HepG2 (cell line): ENCODE results near the gene KDR. TPM values are rescaled to one million over a fixed set of nuclear protein-coding genes. Genes with fewer than 3 reads are reported as not detected.

Experiments used
- ATAC-seq: fragments of 200-7000 bp; cut with Tn5 transposase; 3 replicates; pipeline ENCODE4 v1.9.1; 2020; ENCODE audit warnings: mild to moderate bottlenecking, moderate library complexity
- BruUV-seq: library from RNA; stranded (reverse); fragments of 400-500 nt; replicated peaks from 2 replicates; lab custom pipeline; 2021; lab: Mats Ljungman, UMichigan
- CTCF ChIA-PET: fragments of 300-600 bp; formaldehyde crosslinking; extraction: SDS; loops from one replicate; lab custom pipeline; 2021; ENCODE audit warnings: low total read pairs, inconsistent platforms, low intra/inter-chr PET ratio; lab: Yijun Ruan, JAX
- POLR2A ChIA-PET: fragments of 350-600 bp; sonication (Branson Sonifier 250); formaldehyde crosslinking; loops from one replicate; lab custom pipeline; 2020; ENCODE audit warnings: antibody characterized with exemption, inconsistent platforms; lab: Yijun Ruan, JAX
- DNase-seq: peaks from one replicate; pipeline ENCODE4 v3.0.0-alpha.2; 2015; ENCODE audit warnings: low spot score
- FAIRE-seq: peaks from 3 replicates; lab custom pipeline; 2011; peaks lifted over from hg19 to GRCh38; lab: Jason Lieb, UNC
- H2AFZ ChIP-seq: one replicate; pipeline ENCODE4 v1.6.1; 2011; ENCODE audit warnings: low read length, inconsistent platforms
- H3K27ac ChIP-seq: fragments of 300-600 bp; 3 replicates; pipeline ENCODE4 v1.8.0; 2011; ENCODE audit warnings: mixed run types, mild to moderate bottlenecking, mixed read lengths, low read length, inconsistent platforms; ENCODE audit not compliant: insufficient read depth; ENCODE audit errors: extremely low read length
- H3K27me3 ChIP-seq, 2 experiments: fragments of 200-600 bp in 1 of 2; 2 replicates in 1 of 2; 3 replicates in 1 of 2; pipeline versions ENCODE4 v1.6.0 to v1.8.0; 2011; ENCODE audit warnings: low read length in 2 of 2, mild to moderate bottlenecking in 2 of 2, moderate library complexity in 2 of 2, inconsistent platforms in 1 of 2; ENCODE audit not compliant: insufficient read depth in 2 of 2, control insufficient read depth in 1 of 2
- H3K36me3 ChIP-seq, 2 experiments: fragments of 200-600 bp in 1 of 2; replicated peaks in 1 of 2; 2 replicates in 1 of 2; 3 replicates in 1 of 2; pipeline versions ENCODE4 v1.5.1 to v1.8.0; 2011; ENCODE audit warnings: low read length in 2 of 2, inconsistent platforms in 1 of 2; ENCODE audit not compliant: insufficient read depth in 2 of 2, control insufficient read depth in 1 of 2
- H3K4me1 ChIP-seq: 2 replicates; pipeline ENCODE4 v1.5.1; 2012; ENCODE audit warnings: low read length, inconsistent platforms; ENCODE audit not compliant: insufficient read depth
- H3K4me2 ChIP-seq: 2 replicates; pipeline ENCODE4 v1.6.0; 2011; ENCODE audit warnings: low read depth, low read length, inconsistent platforms
- H3K4me3 ChIP-seq, 3 experiments: fragments of 200-600 bp in 1 of 3; sonication (generic), shearing (Covaris generic) in 1 of 3; replicated peaks in 1 of 3; 2 replicates each; pipeline ENCODE4 v1.5.1; 2011 to 2016; ENCODE audit warnings: low read length in 3 of 3, inconsistent platforms in 2 of 3, low read depth in 2 of 3, mild to moderate bottlenecking in 2 of 3, control low read depth in 1 of 3, mixed read lengths in 1 of 3; ENCODE audit not compliant: insufficient read depth in 1 of 3
- H3K79me2 ChIP-seq: one replicate; pipeline ENCODE4 v1.6.1; 2011; ENCODE audit warnings: low read length, inconsistent platforms; ENCODE audit not compliant: insufficient read depth
- H3K9ac ChIP-seq: 2 replicates; pipeline ENCODE4 v1.6.0; 2011; ENCODE audit warnings: mild to moderate bottlenecking, low read depth, low read length, inconsistent platforms; ENCODE audit not compliant: insufficient read depth
- H3K9me3 ChIP-seq: 2 replicates; pipeline ENCODE4 v1.5.1; 2012; ENCODE audit warnings: mild to moderate bottlenecking, low read length
- H4K20me1 ChIP-seq: 2 replicates; pipeline ENCODE4 v1.6.0; 2011; ENCODE audit warnings: inconsistent platforms, mild to moderate bottlenecking, low read length, moderate library complexity; ENCODE audit not compliant: insufficient read depth
- BORCS8-MEF2B ChIP-seq: sonication (generic); formaldehyde crosslinking; IDR thresholded peaks from 2 replicates; pipeline ENCODE4 v1.8.0; 2022; ENCODE audit warnings: mild to moderate bottlenecking, missing genetic modification reagents
- CBFB ChIP-seq: sonication (generic); formaldehyde crosslinking; IDR thresholded peaks from 2 replicates; pipeline ENCODE4 v1.4.0; 2020; ENCODE audit warnings: missing genetic modification reagents
- DMTF1 ChIP-seq: sonication (generic); formaldehyde crosslinking; IDR thresholded peaks from 2 replicates; pipeline ENCODE4 v1.4.0; 2020; ENCODE audit warnings: mild to moderate bottlenecking, missing genetic modification reagents
- GLI4 ChIP-seq: sonication (generic); formaldehyde crosslinking; IDR thresholded peaks from 2 replicates; pipeline ENCODE4 v1.5.1; 2020; ENCODE audit warnings: missing genetic modification reagents, mild to moderate bottlenecking, moderate library complexity, borderline replicate concordance
- JUND ChIP-seq: sonication (generic); formaldehyde crosslinking; IDR thresholded peaks from 2 replicates; pipeline ENCODE4 v1.8.0; 2022; ENCODE audit warnings: mild to moderate bottlenecking, missing genetic modification reagents
- MED13 ChIP-seq: sonication (generic); formaldehyde crosslinking; IDR thresholded peaks from 2 replicates; pipeline ENCODE4 v1.5.0; 2020; ENCODE audit warnings: missing genetic modification reagents
- MIER3 ChIP-seq: IDR thresholded peaks from 2 replicates; pipeline ENCODE4 v1.6.1; 2016; ENCODE audit warnings: missing compliant biosample characterization, borderline replicate concordance
- MXD4 ChIP-seq: IDR thresholded peaks from 2 replicates; pipeline ENCODE4 v1.6.1; 2016; ENCODE audit warnings: mild to moderate bottlenecking, missing biosample characterization, missing genetic modification reagents
- NFIB ChIP-seq: sonication (generic); formaldehyde crosslinking; IDR thresholded peaks from 2 replicates; pipeline ENCODE4 v1.9.0; 2021; ENCODE audit warnings: missing genetic modification reagents, mild to moderate bottlenecking, borderline replicate concordance
- REPIN1 ChIP-seq: sonication (generic); formaldehyde crosslinking; IDR thresholded peaks from 2 replicates; pipeline ENCODE4 v1.8.0; 2022; ENCODE audit warnings: missing genetic modification reagents, low read depth, mild to moderate bottlenecking, borderline replicate concordance
- TAF1 ChIP-seq: sonication (generic); formaldehyde crosslinking; IDR thresholded peaks from 2 replicates; pipeline ENCODE4 v1.4.0; 2020; ENCODE audit warnings: missing genetic modification reagents
- XBP1 ChIP-seq: sonication (generic); formaldehyde crosslinking; IDR thresholded peaks from 2 replicates; pipeline ENCODE4 v1.5.0; 2020; ENCODE audit warnings: missing genetic modification reagents
- ZFP91 ChIP-seq: sonication (generic); formaldehyde crosslinking; IDR thresholded peaks from 2 replicates; pipeline ENCODE4 v1.9.0; 2022; ENCODE audit warnings: missing genetic modification reagents, mild to moderate bottlenecking, borderline replicate concordance
- ZNF230 ChIP-seq: sonication (generic); formaldehyde crosslinking; IDR thresholded peaks from 2 replicates; pipeline ENCODE4 v1.4.0; 2020; ENCODE audit warnings: mild to moderate bottlenecking, missing genetic modification reagents
- ZNF263 ChIP-seq: sonication (generic); formaldehyde crosslinking; IDR thresholded peaks from 2 replicates; pipeline ENCODE4 v1.4.0; 2020; ENCODE audit warnings: missing genetic modification reagents
- ZNF414 ChIP-seq: sonication (generic); formaldehyde crosslinking; IDR thresholded peaks from 2 replicates; pipeline ENCODE4 v1.5.0; 2020; ENCODE audit warnings: missing genetic modification reagents
- ZNF792 ChIP-seq: IDR thresholded peaks from 2 replicates; pipeline ENCODE4 v1.6.1; 2016
- WGBS: methylation state at CpG from one replicate; pipeline ENCODE4 v1.1.6; 2017; ENCODE audit warnings: low lambda C conversion rate; 5-methylcytosine and 5-hydroxymethylcytosine counted together
- in situ Hi-C: cut with HindIII; loops from 2 replicates; pipeline ENCODE4 v1.10.0; 2017; ENCODE audit warnings: low pct_unique_long_range_greater_than_20kb; ENCODE audit not compliant: extremely low pct_ligation_motif_present
- intact Hi-C: fragments of 100-400 bp; cut with micrococcal nuclease; formaldehyde crosslinking; loops from one replicate; pipeline ENCODE4 v1.10.0; 2022; ENCODE audit not compliant: unreplicated experiment
- polyA plus RNA-seq, 8 experiments: library from polyadenylated mRNA; depleted of rRNA in 3 of 8; stranded (reverse) in 7 of 8; unstranded in 1 of 8; fragments of >200 nt; fragmentation: Illumina TruSeq in 4 of 8; extraction: Trizol in 4 of 8; gene quantifications; 2 replicates each; pipeline versions ENCODE4 v1.2.1 to v1.2.3, GENCODE V29; 2011 to 2016; ENCODE audit warnings: low read depth in 4 of 8, missing spikeins in 1 of 8, mixed read lengths in 1 of 8; ENCODE audit not compliant: insufficient read depth in 1 of 8
- total RNA-seq, 5 experiments: library from RNA; depleted of rRNA; stranded (reverse); fragments of >200 nt; fragmentation: Illumina TruSeq; extraction: Trizol; gene quantifications; 2 replicates each; pipeline ENCODE4 v1.2.3, GENCODE V29; 2016; ENCODE audit warnings: low read depth in 1 of 5

KDR gene
- total and polyA plus RNA-seq, 2 of the 13 experiments (the other 11 are each of a cell fraction or from before 2014, with no cell fraction given), result not detected

GRCh38 chr4:55110131-55110530, 15.3 kb downstream of the KDR start:
- H3K9ac ChIP-seq, result no peak overlapping the region
- H3K36me3 ChIP-seq, result no peaks in the 10 kb centered on the region
- ATAC-seq (no peak), FAIRE-seq (no peak), DNase-seq (no peak)
- H3K79me2 ChIP-seq, result no peaks in the 10 kb centered on the region
- H2AFZ ChIP-seq, result no peak overlapping the region
- BruUV-seq, result no TSS peak
- H3K27me3 ChIP-seq, result peaks cover 0 to 9% of the 10 kb centered on the region in 2 experiments; a peak in 1 of 5 replicates
- ChIA-PET POLR2A (no interaction called here), CTCF (no interaction called here)
- H3K4me2 ChIP-seq, result no peak overlapping the region
- H4K20me1 ChIP-seq, result no peaks in the 10 kb centered on the region
- H3K27ac ChIP-seq, result no peak overlapping the region
- intact Hi-C loops (no loop called here), in situ Hi-C loops (no loop called here)
- no peak overlapping the region for H3K4me3 ChIP-seq
- H3K4me1 ChIP-seq, result no peaks in the 10 kb centered on the region
- WGBS, result 25% methylated on average over 8 of the region's 8 CpGs
- TF ChIP-seq TAF1 (no peak), BORCS8-MEF2B (CRISPR knock-in tag) (no peak), GLI4 (no peak), MIER3 (CRISPR knock-in tag) (no peak), MED13 (CRISPR knock-in tag) (no peak), JUND (CRISPR knock-in tag) (no peak), DMTF1 (CRISPR knock-in tag) (no peak), CBFB (CRISPR knock-in tag) (no peak), ZNF414 (CRISPR knock-in tag) (no peak), ZNF792 (CRISPR knock-in tag) (no peak), REPIN1 (no peak), ZNF263 (CRISPR knock-in tag) (no peak), NFIB (CRISPR knock-in tag) (no peak), ZFP91 (CRISPR knock-in tag) (no peak), XBP1 (no peak), ZNF230 (no peak), MXD4 (CRISPR knock-in tag) (no peak)
- H3K9me3 ChIP-seq, result no peaks in the 10 kb centered on the region
